OCI-LY1 (cell line): ENCODE data around the gene NACC2.

Source experiments
- H2AFZ ChIP-seq: fragments of 200-600 bp; sonication (generic), shearing (Covaris generic); 2 replicates; pipeline ENCODE4 v1.6.0; 2014; ENCODE audit warnings: antibody characterized with exemption, mild to moderate bottlenecking, low read length
- H3F3A ChIP-seq: fragments of 200-600 bp; sonication (generic), shearing (Covaris generic); 2 replicates; pipeline ENCODE4 v1.6.0; 2014; ENCODE audit warnings: mild to moderate bottlenecking, antibody characterized with exemption, low read length, moderate library complexity; ENCODE audit not compliant: insufficient read depth
- H3K27ac ChIP-seq: fragments of 200-600 bp; sonication (generic); 2 replicates; pipeline ENCODE4 v1.5.1; 2014; ENCODE audit warnings: low read length, mixed run types, mild to moderate bottlenecking, low read depth; ENCODE audit not compliant: poor library complexity, severe bottlenecking
- H3K27me3 ChIP-seq: fragments of 200-600 bp; sonication (generic); 2 replicates; pipeline ENCODE4 v1.6.0; 2014; ENCODE audit warnings: antibody characterized with exemption, mild to moderate bottlenecking, low read length, moderate library complexity; ENCODE audit not compliant: insufficient read depth
- H3K36me3 ChIP-seq: fragments of 200-600 bp; sonication (generic); 2 replicates; pipeline ENCODE4 v1.6.1; 2014; ENCODE audit warnings: mild to moderate bottlenecking, antibody characterized with exemption, low read length, moderate library complexity, mixed read lengths; ENCODE audit not compliant: insufficient read depth
- H3K4me1 ChIP-seq: fragments of 200-600 bp; sonication (generic); 2 replicates; pipeline ENCODE4 v1.5.1; 2014; ENCODE audit warnings: mild to moderate bottlenecking, low read length, moderate library complexity; ENCODE audit not compliant: insufficient read depth, severe bottlenecking
- H3K4me2 ChIP-seq: fragments of 200-600 bp; sonication (generic), shearing (Covaris generic); 2 replicates; pipeline ENCODE4 v1.6.1; 2014; ENCODE audit warnings: low read length
- H3K4me3 ChIP-seq: fragments of 200-600 bp; sonication (generic); 2 replicates; pipeline ENCODE4 v1.5.1; 2014; ENCODE audit warnings: low read length, low read depth, mild to moderate bottlenecking, mixed read lengths; ENCODE audit not compliant: poor library complexity, severe bottlenecking
- H3K79me2 ChIP-seq: fragments of 200-600 bp; shearing (Covaris generic); 2 replicates; pipeline ENCODE4 v1.6.1; 2016; ENCODE audit warnings: mixed run types, low read length, mixed read lengths; ENCODE audit not compliant: insufficient read depth
- H3K9ac ChIP-seq: fragments of 200-600 bp; sonication (generic), shearing (Covaris generic); 2 replicates; pipeline ENCODE4 v1.6.1; 2014; ENCODE audit warnings: mild to moderate bottlenecking, low read length, mixed read lengths
- H3K9me2 ChIP-seq: fragments of 200-600 bp; sonication (generic), shearing (Covaris generic); 2 replicates; pipeline ENCODE4 v1.6.1; 2014; ENCODE audit warnings: low read depth, mild to moderate bottlenecking, low read length, mixed read lengths
- H3K9me3 ChIP-seq: fragments of 200-600 bp; shearing (Covaris generic); 2 replicates; pipeline ENCODE4 v1.6.1; 2014; ENCODE audit warnings: low read length, mixed read lengths
- H4K20me1 ChIP-seq: fragments of 200-600 bp; sonication (generic), shearing (Covaris generic); 2 replicates; pipeline ENCODE4 v1.6.0; 2016; ENCODE audit warnings: mild to moderate bottlenecking, low read length; ENCODE audit not compliant: insufficient read depth
- CTCF ChIP-seq: fragments of 200-600 bp; sonication (generic), shearing (Covaris generic); IDR thresholded peaks from 2 replicates; pipeline ENCODE4 v1.5.1; 2017; ENCODE audit warnings: mild to moderate bottlenecking, antibody characterized with exemption, low read length, moderate library complexity, mixed read lengths
- EZH2 ChIP-seq: fragments of 200-600 bp; sonication (generic), shearing (Covaris generic); IDR thresholded peaks from 2 replicates; pipeline ENCODE4 v1.8.0; 2017; ENCODE audit warnings: borderline replicate concordance, mixed run types, mild to moderate bottlenecking, antibody characterized with exemption, low read length, moderate library complexity, mixed read lengths

Gene NACC2

GRCh38 chr9:136111910-136112309, 16.8 kb upstream of the NACC2 start:
- Histone ChIP-seq H3K4me3 (no peak overlapping the region), H2AFZ (no peak overlapping the region), H3K27me3 (no peaks in the 10 kb centered on the region), H3K9me3 (no peaks in the 10 kb centered on the region), H3K27ac (peak overlapping the region; percentile 61), H3K9ac (no peak overlapping the region), H3K4me1 (peaks cover 63% of the 10 kb centered on the region), H3K4me2 (no peak overlapping the region), H3K9me2 (no peaks in the 10 kb centered on the region), H3K36me3 (peaks cover 23% of the 10 kb centered on the region), H4K20me1 (no peaks in the 10 kb centered on the region), H3F3A (no peaks in the 10 kb centered on the region), H3K79me2 (no peaks in the 10 kb centered on the region)
- TF ChIP-seq CTCF, result no peak
- no peak for TF ChIP-seq EZH2

- peak overlapping the region; percentile 61 for H3K27ac ChIP-seq
- no peaks in the 10 kb centered on the region for H4K20me1 ChIP-seq
- H3K9ac ChIP-seq, result no peak overlapping the region
- no peaks in the 10 kb centered on the region for H3K79me2 ChIP-seq
- H3K4me2 ChIP-seq, result no peak overlapping the region
- H3K36me3 ChIP-seq, result peaks cover 17% of the 10 kb centered on the region; the same call in 1 of the 2 replicates
- no peaks in the 10 kb centered on the region for H3K9me2 ChIP-seq
- H3K27me3 ChIP-seq, result no peaks in the 10 kb centered on the region
- peaks cover 68% of the 10 kb centered on the region for H3K4me1 ChIP-seq
- H3K4me3 ChIP-seq, result no peak overlapping the region
- no peaks in the 10 kb centered on the region for H3F3A ChIP-seq
- H3K9me3 ChIP-seq, result no peaks in the 10 kb centered on the region
- no peak overlapping the region for H2AFZ ChIP-seq
- TF ChIP-seq CTCF (no peak), EZH2 (no peak)
These were observed 16.1 kb upstream of the NACC2 start for GRCh38 chr9:136111190-136111589.

- Histone ChIP-seq H3K9me2 (no peaks in the 10 kb centered on the region), H3K36me3 (peaks cover 10% of the 10 kb centered on the region; the same call in 1 of the 2 replicates), H3K9me3 (no peaks in the 10 kb centered on the region), H3K27ac (peak overlapping the region; percentile 45), H3K4me3 (peak overlapping the region; percentile 54), H4K20me1 (no peaks in the 10 kb centered on the region), H3K4me2 (peak overlapping the region; percentile 64), H3K9ac (peak overlapping the region; percentile 54), H3K4me1 (peaks cover 68% of the 10 kb centered on the region), H3K79me2 (no peaks in the 10 kb centered on the region), H3K27me3 (no peaks in the 10 kb centered on the region), H3F3A (no peaks in the 10 kb centered on the region), H2AFZ (no peak overlapping the region)
- TF ChIP-seq EZH2 (no peak), CTCF (0 out of 2 replicates have a peak, but pooled peaks have one; percentile 23)
These were observed 15.3 kb upstream of the NACC2 start for GRCh38 chr9:136110082-136111061.
